ENCODE measurements around the gene SPAG17. TPM values are rescaled to one million over a fixed set of nuclear protein-coding genes. Genes with fewer than 3 reads are reported as not detected.
A peak's percentile ranks its signal among the peaks of the same experiment; 100 is the strongest.

Gene SPAG17
- total and polyA plus RNA-seq, 2 of the 13 experiments (the other 11 are each of a cell fraction or from before 2014, with no cell fraction given) = not detected

- TF ChIP-seq ZHX2 (IDR thresholded peaks at IDR 0.05; ENCODE audit: low read depth) = no peak
- TF ChIP-seq ZHX2 (CRISPR knock-in tag; IDR thresholded peaks at IDR 0.05; ENCODE audit: borderline replicate concordance) = no peak
- TF ChIP-seq LRRFIP1 (CRISPR knock-in tag; conservative IDR thresholded peaks at IDR 0.05) = no peak
- TF ChIP-seq NR0B2 (CRISPR knock-in tag; IDR thresholded peaks at IDR 0.05) = no peak
- peak; percentile 81 for TF ChIP-seq BCL6 (CRISPR knock-in tag; IDR thresholded peaks at IDR 0.05)
- peak; percentile 41; the same call in 1 of the 2 replicates for TF ChIP-seq NR2C2 (CRISPR knock-in tag; IDR thresholded peaks at IDR 0.05; ENCODE audit: borderline replicate concordance)
- no peak for TF ChIP-seq ZNF605 (CRISPR knock-in tag; IDR thresholded peaks at IDR 0.05)
- TF ChIP-seq ELF1 (CRISPR knock-in tag; IDR thresholded peaks at IDR 0.05) = no peak
- no peak for TF ChIP-seq ZNF224 (CRISPR knock-in tag; IDR thresholded peaks at IDR 0.05)
- no peak for TF ChIP-seq ZNF747 (CRISPR knock-in tag; IDR thresholded peaks at IDR 0.05; ENCODE audit: borderline replicate concordance)
- TF ChIP-seq ZBTB4 (CRISPR knock-in tag; IDR thresholded peaks at IDR 0.05; ENCODE audit: borderline replicate concordance) = no peak
- TF ChIP-seq PRMT3 (CRISPR knock-in tag; IDR thresholded peaks at IDR 0.05; ENCODE audit: borderline replicate concordance, low read depth) = no peak
- no peak for TF ChIP-seq HBP1 (CRISPR knock-in tag; IDR thresholded peaks at IDR 0.05; ENCODE audit: low read depth)
- no peak for TF ChIP-seq ZNF891 (CRISPR knock-in tag; IDR thresholded peaks at IDR 0.05)
- TF ChIP-seq ZNF460 (CRISPR knock-in tag; IDR thresholded peaks at IDR 0.05; ENCODE audit: borderline replicate concordance) = no peak
Measured at GRCh38 chr1:118118469-118118868, 66.6 kb downstream of the SPAG17 start (continued).
